Activated CD4-positive, CD25-positive, alpha-beta regulatory T cell treated with anti-CD3 and anti-CD28 coated beads, Interleukin-2, amount 50 U/mL, for 16 hours (primary cell): ENCODE results near the gene MSMB.
"Not testable (repeated sequence)": the region's sequence is repeated elsewhere in the genome, so short reads cannot be mapped to it uniquely, and the experiment has no call there.

Experiments used
- DNase-seq: peaks from one replicate; pipeline ENCODE4 v3.0.0-alpha.2; 2020; ENCODE audit warnings: low read depth, low spot score

MSMB gene

GRCh38 chr10:46069771-46070463 lies 23.8 kb upstream of the MSMB start:
- no peak for DNase-seq

- no peak for DNase-seq
Observed at GRCh38 chr10:46068905-46069304, 22.8 kb upstream of the MSMB start.

GRCh38 chr10:46068117-46068516 lies 22.0 kb upstream of the MSMB start:
- DNase-seq = no peak

- no peak for DNase-seq
Observed at GRCh38 chr10:46064269-46064817, 18.3 kb upstream of the MSMB start.

- DNase-seq = no peak
Observed at GRCh38 chr10:46062723-46063428, 16.8 kb upstream of the MSMB start.

GRCh38 chr10:46060706-46061105 lies 14.6 kb upstream of the MSMB start:
- no peak for DNase-seq

- not testable (repeated sequence) for DNase-seq
Observed at GRCh38 chr10:46057927-46058326, 11.9 kb upstream of the MSMB start.

GRCh38 chr10:46057038-46057437 lies 11.0 kb upstream of the MSMB start:
- DNase-seq = no peak

GRCh38 chr10:46055771-46056170 lies 9.7 kb upstream of the MSMB start:
- DNase-seq = no peak

- DNase-seq = no peak
Observed at GRCh38 chr10:46053534-46054434, 7.7 kb upstream of the MSMB start.

- DNase-seq = no peak
Observed at GRCh38 chr10:46052791-46053375, 6.8 kb upstream of the MSMB start.

GRCh38 chr10:46052057-46052790 lies 6.2 kb upstream of the MSMB start:
- no peak for DNase-seq

GRCh38 chr10:46050941-46051623 lies 5.0 kb upstream of the MSMB start:
- DNase-seq = no peak

GRCh38 chr10:46049497-46049831 lies 3.4 kb upstream of the MSMB start:
- not testable (repeated sequence) for DNase-seq

GRCh38 chr10:46048152-46048551 lies 2.1 kb upstream of the MSMB start:
- no peak for DNase-seq

- no peak for DNase-seq
Observed at GRCh38 chr10:46042527-46042926, 3.5 kb downstream of the MSMB start.

- no peak for DNase-seq
Observed at GRCh38 chr10:46040004-46040403, 6.1 kb downstream of the MSMB start.

- no peak for DNase-seq
Observed at GRCh38 chr10:46037107-46037825, 8.8 kb downstream of the MSMB start.

- DNase-seq = no peak
Observed at GRCh38 chr10:46035923-46036849, 9.9 kb downstream of the MSMB start.
